GM19452 (cell line): ENCODE measurements around the gene KCNMA1.

ENCODE experiments used
- ATAC-seq: cut with Tn5 transposase; IDR thresholded peaks from one replicate; pipeline ENCODE4 v1.9.1; 2021; ENCODE audit not compliant: unreplicated experiment

KCNMA1 gene

DNA sequence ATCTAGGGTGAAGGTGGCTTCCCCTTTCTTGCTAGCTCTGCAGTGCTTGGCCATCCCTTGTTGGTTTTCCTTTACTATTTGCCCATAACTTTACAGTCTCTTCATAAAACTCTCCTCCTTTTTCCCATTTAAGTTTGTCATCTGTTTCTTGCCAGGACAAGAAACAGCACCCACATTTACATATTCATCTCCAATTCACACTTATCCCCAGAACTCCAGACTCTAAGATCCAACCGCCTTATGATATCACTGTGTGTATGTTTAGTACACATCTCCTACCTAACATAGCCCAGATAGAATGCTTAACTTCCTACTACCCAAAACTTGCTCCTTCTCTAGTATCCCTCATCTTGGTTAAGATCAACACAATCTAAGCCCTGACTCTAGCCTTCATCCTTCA, 622.2 kb downstream of the KCNMA1 start:
- no peak for ATAC-seq

DNA sequence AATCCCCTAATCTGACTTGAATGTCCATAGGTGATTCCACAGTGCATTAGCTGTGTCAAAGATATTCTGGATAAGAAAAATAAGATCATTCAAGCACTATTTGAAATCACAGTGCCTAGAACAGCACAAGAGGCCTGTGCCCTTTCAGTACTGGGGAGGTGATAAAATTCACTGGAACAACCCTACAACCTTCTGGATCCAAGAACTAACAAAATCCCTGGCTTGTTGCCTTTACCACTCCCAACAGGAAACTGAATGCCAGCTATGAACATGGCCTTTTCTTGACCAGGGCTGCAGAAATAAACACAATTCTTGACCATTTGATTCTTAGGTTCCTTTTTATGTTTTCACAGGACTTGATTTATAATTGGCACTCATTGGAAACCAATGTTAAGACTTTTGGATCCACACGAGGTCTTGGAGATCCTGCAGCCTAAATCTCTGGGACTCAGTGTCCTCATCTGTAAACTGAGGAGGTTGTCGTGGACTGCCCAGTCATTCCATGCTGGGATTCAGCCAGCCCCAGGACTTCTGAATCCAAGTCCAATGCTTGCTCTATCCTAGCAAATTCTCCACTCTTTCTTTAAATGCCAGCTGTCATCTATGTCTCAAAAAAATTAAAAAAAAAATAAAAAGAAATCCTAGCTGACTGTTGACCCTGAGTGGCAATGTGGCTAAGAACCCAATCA, 624.7 kb downstream of the KCNMA1 start:
- ATAC-seq, result no peak

DNA sequence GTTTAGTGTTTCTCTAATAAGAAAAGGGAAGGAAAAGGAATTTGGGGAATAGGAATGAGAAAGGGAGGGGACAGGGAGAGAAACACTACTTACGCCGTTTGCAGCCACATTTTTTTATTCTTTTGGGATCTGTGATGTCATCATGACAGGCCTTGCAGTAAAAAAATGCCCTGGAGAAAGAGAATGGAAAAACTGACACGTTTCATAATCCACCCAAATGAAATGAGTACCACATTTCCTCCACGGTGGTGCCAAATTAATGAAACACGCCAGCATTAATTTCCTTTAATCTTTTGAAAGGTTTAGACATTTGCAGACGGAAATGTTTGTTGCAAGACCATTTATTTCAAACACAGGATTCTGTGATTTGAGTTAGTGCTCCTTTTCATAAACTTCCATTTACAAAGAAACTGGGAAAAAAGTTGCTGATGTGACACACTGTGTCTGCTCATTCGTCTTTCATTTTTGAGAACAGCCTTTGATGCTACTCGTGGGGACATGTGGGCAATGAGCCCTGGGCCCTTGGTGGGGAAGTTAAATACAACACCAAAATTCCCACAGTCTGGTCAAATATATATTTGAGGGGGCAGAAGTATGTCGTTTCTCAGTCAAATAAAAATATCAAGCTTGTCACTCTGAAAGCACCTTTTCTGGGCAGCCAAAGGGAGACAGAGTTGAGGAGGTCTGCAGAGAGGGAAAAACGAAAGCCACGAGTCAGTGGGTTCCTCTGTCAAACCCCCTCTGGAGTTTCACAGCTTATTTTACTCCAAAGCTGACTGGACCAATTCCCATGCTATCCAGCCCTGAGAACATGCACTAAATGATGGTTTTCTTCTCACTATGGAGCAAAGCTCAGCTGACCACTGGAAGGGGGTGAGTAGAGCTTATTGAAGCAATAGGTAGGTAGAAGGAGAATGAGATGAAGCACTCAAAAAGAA, 625.5 kb downstream of the KCNMA1 start:
- ATAC-seq, result no peak

DNA sequence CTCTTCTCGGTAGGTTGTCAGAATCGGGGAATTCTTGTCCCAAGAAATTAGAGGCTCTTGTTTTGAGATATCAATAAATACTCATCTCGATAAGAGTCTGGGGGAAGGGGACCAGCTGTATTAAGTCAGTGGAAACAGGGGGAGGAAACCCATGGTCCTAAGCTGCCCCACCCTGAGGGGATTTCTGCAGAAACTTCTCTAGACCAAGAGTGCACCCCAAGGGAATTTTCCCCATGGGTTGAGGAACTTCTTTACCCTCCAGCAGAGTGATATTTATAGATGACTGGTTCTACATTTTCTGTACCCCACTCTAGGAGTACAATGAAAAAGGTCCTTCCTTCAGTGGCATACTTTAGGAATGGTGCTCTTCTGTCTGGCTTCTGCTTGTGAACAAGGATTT, 627.2 kb downstream of the KCNMA1 start:
- ATAC-seq, result no peak

DNA sequence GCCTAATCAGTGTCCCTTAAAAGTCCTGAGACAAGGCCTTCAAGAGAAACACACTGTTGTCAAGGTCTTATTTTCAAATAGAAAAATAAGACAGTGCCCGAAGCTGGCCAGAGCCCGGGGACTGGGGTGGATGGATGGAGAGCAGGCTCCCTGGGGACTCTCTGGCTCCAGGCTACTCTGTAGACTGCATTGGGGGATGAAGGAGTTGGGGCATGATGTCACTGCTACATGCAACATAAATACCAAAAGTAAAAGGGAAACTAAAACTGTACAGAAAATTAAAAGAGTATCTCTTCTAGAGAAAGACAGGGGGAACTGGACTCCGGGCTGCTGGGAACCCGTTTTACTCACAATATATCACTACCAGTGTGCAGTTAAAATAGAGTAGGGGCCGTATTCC, 629.8 kb downstream of the KCNMA1 start:
- peak; percentile 75 for ATAC-seq

DNA sequence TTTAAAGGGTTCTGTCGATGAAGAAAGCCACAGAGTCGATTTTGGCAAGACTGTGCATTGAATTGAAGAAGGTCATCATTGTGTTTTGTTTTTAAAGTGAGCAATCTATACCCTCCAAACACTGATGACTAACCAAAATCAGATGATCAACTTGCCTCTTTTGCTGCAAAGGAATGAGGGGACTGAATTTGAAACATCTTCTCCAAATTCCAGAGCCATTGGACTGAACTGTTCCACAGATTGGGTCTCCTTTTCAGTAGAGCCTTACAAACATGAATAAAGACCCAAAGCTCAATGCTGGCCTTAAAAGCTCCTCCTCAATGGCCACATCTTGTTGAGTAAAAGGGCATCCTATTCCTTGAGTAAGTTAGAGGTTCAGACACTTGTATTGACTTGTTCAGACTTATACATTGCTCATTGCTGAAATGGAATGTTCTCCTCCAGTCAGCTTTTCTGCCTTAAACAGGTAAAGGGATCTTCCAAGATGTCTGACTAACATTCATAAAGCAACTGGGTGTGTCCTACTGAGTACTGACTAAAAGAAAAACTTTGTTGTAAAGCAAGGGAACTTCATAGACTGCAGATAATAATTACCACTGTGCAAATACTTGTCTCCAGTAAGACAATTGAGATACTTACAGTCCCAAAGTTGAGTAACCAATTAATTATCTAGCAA, 630.6 kb downstream of the KCNMA1 start:
- no peak for ATAC-seq

DNA sequence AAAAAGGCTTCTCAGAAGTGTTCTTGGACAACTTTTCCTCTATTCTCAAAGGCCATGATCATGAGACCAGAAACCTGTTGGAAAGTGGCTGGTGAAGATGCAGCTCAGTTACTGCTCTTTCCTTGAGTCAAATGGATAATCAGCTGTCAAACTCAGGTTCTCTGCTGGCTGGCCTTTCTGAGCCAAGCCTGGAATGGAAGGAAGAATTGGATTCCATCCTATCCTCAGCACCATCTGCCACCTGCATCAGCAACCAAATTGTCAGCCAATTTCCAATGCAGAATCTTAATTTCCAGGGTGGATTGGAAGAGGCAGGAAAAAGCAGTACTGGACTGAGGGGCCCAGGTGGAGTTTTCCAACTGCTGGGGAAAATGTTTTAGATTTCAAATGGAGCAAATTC, 631.7 kb downstream of the KCNMA1 start:
- no peak for ATAC-seq

DNA sequence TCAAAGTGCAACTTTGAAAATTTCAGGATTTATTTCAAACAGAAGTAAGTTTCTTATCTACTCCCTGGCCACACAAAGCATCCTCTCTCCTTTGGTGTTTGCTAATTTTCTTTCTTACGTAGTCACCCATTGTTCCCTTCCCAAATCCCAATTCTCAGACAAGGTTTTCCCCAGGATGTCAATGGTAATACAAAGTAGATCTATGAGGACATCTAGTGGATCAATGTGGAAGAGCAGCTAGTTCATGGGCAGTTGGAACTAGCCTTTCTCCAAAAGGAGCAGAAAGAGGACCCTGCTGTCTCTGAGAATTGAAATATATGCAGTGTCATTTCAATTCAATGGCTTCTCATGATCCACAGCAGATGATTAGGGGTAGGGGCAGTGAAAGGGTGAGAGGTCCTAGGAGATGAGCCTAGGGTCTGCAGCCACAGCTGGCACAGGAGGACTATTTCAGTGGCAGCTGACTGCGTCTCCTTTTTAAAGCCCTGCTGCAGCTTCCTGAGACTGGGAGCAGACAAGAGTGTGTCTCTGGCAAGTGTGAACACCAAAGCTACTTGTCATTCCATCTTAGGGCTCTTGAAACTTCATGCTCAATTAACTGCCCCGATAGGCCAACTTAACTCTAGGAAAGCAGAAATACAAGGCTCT, 632.6 kb downstream of the KCNMA1 start:
- ATAC-seq, result no peak

DNA sequence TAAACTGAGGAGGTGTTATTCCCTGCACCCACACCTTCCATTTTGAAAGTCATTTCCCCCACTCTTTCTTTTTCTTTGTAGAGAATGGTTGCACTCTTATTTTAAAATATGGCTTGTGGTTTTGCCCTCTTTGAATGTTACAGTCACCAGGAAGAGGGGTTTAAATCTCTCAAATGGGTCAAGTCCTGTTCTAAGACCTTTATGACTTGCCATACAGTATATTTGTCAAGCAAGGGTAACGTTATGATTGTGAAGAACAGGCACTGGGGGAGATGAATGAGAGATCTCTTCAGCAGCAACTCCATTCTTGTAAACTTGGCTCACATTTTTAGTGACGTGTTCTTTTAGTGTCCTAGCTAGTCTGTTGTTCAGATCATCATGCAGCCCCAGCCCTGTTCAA, 634.7 kb downstream of the KCNMA1 start:
- ATAC-seq, result no peak

DNA sequence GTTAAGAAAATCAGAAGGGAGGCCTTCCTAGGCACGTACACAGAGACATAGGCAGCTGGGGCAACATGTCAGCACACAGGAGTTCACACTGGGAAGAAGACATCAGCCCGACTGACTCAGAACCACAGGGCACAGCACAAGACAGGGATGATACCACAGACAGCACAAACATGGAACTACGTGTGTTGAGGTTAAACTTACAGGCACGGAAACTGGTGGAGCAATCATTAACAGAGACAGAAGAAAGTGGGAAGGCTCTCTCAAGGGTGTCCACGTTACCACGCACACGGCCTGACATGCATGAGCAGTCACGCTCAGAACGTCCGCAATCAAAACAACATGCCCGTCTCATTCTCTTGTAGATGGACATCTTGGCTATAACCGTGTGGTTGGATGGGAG, 636.4 kb downstream of the KCNMA1 start:
- ATAC-seq, result no peak

DNA sequence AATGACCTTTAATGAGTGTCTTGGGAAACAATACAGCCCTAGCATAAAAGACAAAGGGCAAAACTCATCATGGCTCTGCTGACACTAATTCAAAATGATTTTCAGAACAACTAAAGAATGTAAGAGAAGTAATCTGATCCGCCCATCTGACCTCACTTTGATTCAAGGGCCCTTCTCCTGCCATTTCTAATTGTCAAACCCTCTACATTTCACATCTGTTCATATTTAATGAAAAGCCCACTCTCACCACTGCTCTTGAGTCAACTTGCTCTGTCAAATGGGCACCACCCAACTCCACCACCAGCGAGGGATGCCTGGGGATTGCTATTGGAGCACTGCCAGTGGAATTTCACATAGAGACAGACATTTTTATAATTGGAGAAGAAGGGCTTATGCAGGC, 639.2 kb downstream of the KCNMA1 start:
- no peak for ATAC-seq

DNA sequence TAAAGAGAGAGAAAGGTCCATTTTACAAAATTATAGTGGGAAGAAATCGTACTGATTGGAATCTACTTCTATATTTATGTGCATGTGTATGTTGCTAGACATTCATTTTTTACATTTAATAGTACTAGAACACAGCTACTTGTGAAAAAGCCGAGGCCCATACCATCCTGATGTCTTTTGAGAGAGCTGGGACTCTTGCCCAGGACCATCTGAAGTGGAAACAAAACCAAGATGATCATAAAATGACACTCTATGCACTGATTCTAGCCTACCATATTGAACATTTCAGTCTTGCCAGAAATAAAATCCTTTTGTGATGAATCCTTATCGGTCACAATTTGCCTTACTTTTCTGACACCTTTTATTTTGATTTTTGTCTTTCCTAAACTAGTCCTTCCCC, 640.0 kb downstream of the KCNMA1 start:
- ATAC-seq, result no peak

DNA sequence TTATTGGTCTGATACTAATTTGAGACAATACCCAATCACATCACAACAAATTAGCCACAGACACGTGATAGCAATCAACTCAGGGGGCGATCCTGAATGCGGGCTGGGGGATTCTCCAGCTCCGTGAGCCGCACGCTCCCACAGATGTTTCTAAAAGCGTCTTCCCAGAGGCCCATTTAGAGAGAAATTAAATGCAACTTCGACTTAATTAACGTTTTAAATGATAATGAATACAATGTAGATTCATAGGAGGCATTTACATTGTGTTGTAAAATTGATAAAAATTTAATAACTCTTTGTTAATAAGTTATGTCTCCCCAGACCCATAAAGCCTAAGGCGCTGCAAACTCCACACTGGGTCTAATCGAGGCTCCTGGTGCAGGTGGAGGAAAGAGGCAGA, 642.6 kb downstream of the KCNMA1 start:
- ATAC-seq, result no peak

DNA sequence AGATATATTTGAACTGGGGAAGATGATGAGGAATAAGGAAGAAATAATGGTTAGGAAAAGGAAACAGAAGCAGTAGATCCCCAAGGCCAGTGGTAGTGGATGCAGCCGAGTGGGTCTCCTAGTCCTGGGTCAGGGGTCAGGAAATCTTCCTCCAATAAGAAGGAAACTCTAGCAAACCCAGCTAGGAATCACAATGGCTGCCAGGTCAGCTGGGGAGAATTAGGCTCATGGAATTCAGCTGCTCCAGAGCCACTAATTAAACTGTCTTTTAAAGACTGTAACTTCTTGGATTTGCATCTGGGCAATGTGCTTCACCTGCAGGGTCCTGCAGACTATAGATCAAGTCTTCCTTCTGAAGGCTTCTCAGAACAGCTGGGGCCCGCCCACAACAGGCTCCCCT, 644.4 kb downstream of the KCNMA1 start:
- ATAC-seq, result no peak

DNA sequence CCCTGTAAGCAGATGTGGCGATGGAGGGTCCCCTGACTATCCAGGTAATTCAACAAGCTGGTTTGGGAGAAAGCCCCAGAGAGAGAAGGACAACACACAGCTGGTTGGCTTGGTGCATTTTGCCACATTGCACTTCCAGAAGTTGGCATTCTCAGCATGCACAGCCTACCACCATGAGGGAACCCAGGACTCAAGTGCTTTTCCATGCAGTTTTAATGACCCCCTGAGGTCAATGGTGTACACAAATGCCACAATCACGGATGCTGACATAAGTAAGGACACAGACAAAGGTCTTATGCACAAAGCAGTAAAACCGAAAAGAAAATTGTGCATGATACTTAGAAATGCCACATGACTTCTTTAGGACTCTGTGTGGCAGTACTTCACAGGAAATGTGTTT, 645.1 kb downstream of the KCNMA1 start:
- no peak for ATAC-seq

DNA sequence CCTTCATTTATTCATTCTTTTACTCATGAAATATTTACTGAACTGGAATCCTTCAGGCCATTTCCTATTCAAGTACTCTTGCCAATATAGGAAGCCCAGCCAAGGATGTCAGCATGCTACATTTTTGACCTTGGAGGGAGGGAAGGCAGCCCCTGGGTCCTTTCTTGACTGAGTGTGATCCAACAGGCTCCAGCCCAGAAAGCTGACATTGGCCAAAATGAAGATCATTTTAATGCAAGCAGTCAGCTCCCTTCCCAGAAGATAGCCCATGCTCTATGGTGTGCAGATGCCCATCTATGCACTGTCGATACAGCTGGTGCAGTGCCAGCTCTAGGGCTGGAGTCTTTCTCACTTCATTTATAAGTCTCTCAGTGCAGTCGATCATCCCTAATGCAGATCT, 646.0 kb downstream of the KCNMA1 start:
- ATAC-seq, result no peak

DNA sequence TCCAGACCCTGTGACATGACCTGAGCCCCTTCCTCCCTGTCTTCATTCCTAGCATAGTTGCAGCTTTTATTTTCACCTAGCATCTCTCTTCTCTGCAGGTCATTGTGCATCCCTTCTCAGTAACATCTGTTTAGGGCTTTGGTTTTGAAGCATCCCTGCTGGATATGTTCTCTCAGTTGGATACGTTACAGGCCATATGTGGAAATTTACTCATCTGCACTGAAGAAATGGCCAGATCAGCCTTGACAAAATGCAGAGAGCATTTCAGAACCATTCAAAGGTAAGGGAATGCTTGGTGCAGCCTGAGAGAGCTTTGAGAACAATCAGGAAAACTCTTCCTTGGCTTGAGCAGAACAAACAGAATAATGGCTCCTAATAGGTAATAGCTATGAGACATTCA, 647.0 kb downstream of the KCNMA1 start:
- no peak for ATAC-seq

DNA sequence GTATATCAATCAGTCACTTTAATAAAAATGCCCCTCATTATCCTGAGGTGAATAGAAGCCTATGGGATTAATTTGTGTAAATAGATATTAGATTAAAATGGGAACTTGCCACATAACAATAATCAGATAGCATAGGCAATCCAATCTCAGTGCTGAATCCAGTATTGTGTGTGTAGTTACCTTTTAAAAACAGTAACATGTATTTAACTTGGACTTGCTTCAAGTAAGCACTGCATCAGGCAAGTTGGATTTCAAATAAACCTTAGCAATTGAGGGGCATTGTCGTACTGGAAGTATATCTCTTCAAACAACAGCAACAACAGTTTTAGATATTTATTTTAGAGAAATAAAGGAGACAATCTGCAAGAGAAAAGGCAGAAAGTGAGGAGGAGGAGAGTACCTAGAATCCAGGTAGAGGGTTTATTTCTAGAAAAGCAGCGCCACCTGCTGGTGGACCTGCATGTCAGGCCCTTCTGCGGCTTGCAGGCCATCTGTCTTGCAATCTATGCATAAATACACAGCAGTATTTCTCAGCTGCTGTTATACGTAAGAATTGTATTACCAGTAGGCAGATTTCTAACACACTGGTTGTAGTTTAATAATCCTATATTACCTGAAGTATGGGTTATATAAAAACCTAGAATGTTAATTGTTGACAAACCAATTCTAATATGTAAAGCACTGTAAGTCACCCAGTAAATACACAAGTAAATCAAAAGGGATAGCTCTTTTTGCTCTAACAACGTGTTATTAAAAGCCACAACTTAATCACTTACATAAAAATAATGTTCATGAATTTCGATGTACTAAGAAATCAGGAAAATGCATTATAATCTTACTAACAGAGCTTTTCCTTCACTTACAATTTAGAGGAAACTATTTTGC, 652.8 kb downstream of the KCNMA1 start:
- peak; percentile 93 for ATAC-seq

DNA sequence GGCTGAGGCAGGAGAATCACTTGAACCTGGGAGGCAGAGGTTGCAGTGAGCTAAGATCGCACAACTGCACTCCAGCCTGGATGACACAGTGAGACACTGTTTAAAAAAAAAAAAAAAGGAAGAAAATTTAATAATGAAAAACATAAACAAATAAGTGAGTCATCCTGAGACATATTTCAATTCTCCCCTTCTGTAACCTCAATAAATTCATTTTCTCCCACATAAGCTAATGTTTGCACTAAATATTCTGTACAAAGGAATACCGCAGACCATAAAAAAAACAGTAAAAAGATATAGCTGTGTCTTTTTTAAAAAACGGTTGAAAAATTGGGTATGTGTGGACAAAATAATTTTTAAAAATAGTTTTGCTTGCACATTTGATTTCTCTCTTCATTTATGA, 654.0 kb downstream of the KCNMA1 start:
- no peak for ATAC-seq

DNA sequence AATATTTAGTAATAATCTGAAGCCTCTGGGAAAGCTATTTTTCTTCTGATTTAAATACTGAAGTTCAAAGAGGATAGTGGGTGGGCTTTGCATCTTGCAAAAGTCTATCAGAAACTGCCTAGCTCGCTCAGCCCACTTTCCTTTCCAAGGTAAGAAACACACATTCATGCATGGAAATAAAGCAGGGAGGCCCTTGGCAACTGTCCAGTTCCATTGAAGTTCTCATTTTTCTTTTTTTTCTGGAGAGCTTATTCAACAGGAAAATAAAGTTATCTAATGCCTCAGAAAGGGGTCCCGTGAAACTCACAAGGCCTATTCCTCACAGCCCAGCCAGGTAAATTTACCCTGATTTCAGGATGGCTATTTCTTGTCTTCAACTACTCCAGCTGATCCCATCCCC, 654.9 kb downstream of the KCNMA1 start:
- ATAC-seq, result no peak
